ENCODE measurements around the gene ROBO1.

- TF ChIP-seq POLR2AphosphoS5 (IDR thresholded peaks at IDR 0.05) (no peak), CTCF (IDR thresholded peaks at IDR 0.05) (no peak), POLR2A (IDR thresholded peaks at IDR 0.05) (no peak)
Observed at GRCh38 chr3:78634316-78634715, 1133.5 kb downstream of the ROBO1 start.
